Measurements from ENCODE around the gene CDK17. TPM values are rescaled to one million over a fixed set of nuclear protein-coding genes. Genes with fewer than 3 reads are reported as not detected.
"Not testable (repeated sequence)": the region's sequence is repeated elsewhere in the genome, so short reads cannot be mapped to it uniquely, and the experiment has no call there.

The CDK17 gene
- total RNA-seq, 4 donors from 2014 or later = 93.5 to 105 (median 102) TPM

DNA sequence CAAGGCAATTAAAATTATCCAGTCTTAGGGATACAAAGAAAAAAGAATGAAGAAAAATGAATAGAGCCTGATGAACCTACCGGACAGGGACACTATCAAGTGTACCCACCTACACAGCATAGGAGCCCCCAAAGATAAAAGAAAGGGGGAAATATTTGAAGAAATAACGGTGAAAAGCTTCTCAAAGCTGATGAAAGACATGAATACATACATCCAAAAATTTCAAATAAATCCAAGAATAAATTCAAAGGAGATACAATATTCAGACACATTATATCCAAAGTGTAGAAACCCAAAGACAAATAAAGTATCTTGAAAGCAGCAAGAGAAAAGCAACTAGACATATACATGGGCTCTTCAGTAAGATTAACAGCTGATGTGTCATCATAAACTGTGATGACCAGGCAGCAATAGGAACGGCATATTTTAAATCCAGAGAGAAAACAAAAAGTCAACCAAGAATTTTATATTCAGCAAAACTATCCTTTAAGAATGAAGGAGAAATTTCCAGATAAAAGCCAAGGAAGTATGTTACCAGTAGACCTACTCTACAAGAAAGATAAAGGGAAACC lies 56.0 kb downstream of the CDK17 start:
- TF ChIP-seq POLR2A (IDR thresholded peaks at IDR 0.05) = no peak
- TF ChIP-seq CTCF (IDR thresholded peaks at IDR 0.05) = no peak
- no peaks in the 10 kb centered on the region for H3K4me1 ChIP-seq
- no peaks in the 10 kb centered on the region for H3K27me3 ChIP-seq
- intact Hi-C loops (cut with DNase I; ENCODE audit: low total_unique reads) = no loop called here
- H3K9me3 ChIP-seq = peaks cover 0 to 21% of the 10 kb centered on the region in 2 donors
- no peak overlapping the region for H3K27ac ChIP-seq
- H3K36me3 ChIP-seq = no peaks in the 10 kb centered on the region
- no peak for DNase-seq
- no peak overlapping the region for H3K4me3 ChIP-seq

DNA sequence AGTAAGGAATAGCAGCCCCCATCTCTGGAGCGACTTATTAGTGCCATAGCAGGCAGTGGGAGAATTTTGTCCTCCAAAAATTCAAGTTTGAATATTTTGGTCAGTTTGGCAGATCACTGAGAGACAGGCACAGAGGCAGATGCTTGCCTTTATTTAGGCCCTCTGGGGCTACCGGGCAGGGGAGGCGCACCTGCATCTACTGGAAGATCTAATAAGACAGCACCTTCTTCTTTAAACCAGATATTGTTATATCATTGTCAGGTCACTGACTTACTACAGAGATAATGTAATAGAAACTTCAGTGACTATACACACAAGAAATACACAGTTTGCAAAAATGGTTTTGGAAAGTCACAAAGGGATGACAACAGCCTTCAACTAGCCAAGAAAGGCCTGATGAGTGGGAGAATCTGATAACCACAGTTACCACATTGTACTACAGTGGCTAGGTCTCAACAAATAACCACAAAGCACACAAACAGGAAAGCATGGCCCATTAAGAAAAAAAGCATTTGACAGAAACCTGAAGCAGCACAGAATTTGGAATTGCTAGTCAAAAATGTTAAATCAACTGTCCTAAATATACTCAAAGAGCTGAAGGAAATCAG lies 56.8 kb downstream of the CDK17 start:
- no peak for DNase-seq
- TF ChIP-seq POLR2A (IDR thresholded peaks at IDR 0.05) (no peak), CTCF (IDR thresholded peaks at IDR 0.05) (no peak)
- Histone ChIP-seq H3K27ac (no peak overlapping the region), H3K36me3 (no peaks in the 10 kb centered on the region), H3K4me1 (no peaks in the 10 kb centered on the region), H3K9me3 (peaks cover 0 to 21% of the 10 kb centered on the region in 2 donors), H3K4me3 (no peak overlapping the region), H3K27me3 (no peaks in the 10 kb centered on the region)
- intact Hi-C loops (cut with DNase I; ENCODE audit: low total_unique reads) = no loop called here

- H3K9me3 ChIP-seq = peaks cover 0 to 14% of the 10 kb centered on the region in 2 donors
- H3K4me3 ChIP-seq; intact Hi-C loops (cut with DNase I; ENCODE audit: low total_unique reads); H3K27me3 ChIP-seq; H3K27ac ChIP-seq; H3K36me3 ChIP-seq; H3K4me1 ChIP-seq; DNase-seq: not testable (repeated sequence)
Measured at GRCh38 chr12:96339666-96340065, 60.6 kb downstream of the CDK17 start.

DNA sequence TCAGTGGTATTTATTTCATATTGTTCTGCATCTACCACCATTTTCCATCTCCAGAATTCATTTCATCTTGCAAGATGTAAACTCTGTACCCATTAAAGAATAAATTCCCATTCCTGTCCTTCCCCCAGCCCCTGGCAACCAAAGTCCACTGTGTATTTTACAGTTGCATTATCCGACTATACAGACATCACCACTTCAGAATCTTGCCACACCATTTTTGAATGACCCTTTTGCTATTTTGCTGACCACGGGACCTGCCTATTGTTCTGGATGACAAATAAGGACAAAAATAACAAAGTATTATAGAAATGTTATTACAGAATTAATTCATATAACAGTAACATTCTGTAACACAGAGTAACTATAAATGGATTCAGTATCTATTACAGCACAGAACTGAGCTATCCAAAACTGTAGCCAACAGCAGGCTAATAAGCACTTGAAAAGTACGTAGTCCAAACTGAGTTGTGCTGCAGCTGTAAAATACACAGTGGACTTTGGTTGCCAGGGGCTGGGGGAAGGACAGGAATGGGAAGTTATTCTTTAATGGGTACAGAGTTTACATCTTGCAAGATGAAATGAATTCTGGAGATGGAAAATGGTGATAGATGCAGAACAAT lies 61.3 kb downstream of the CDK17 start:
- Histone ChIP-seq H3K36me3 (no peaks in the 10 kb centered on the region), H3K9me3 (peaks cover 0 to 7% of the 10 kb centered on the region in 2 donors), H3K27me3 (no peaks in the 10 kb centered on the region), H3K4me1 (no peaks in the 10 kb centered on the region), H3K27ac (no peak overlapping the region), H3K4me3 (no peak overlapping the region)
- DNase-seq = no peak
- TF ChIP-seq POLR2A (IDR thresholded peaks at IDR 0.05) (no peak), CTCF (IDR thresholded peaks at IDR 0.05) (no peak)
- intact Hi-C loops (cut with DNase I; ENCODE audit: low total_unique reads) = no loop called here

- H3K4me1 ChIP-seq = no peaks in the 10 kb centered on the region
- no peaks in the 10 kb centered on the region for H3K36me3 ChIP-seq
- H3K4me3 ChIP-seq = no peak overlapping the region
- peaks cover 0 to 3% of the 10 kb centered on the region in 2 donors for H3K9me3 ChIP-seq
- no peak for DNase-seq
- H3K27ac ChIP-seq = no peak overlapping the region
- intact Hi-C loops (cut with DNase I; ENCODE audit: low total_unique reads) = no loop called here
- TF ChIP-seq CTCF (IDR thresholded peaks at IDR 0.05) (no peak), POLR2A (IDR thresholded peaks at IDR 0.05) (no peak)
- no peaks in the 10 kb centered on the region for H3K27me3 ChIP-seq
Measured at GRCh38 chr12:96337953-96338352, 62.3 kb downstream of the CDK17 start.

Data from uterus (tissue), 4 donors.